BLaER1 treated with 17β-estradiol and CSF1 and Interleukin-3, amounts not matched to agents 10 nM and 100 nM (cell line): ENCODE results near the gene CASKIN2.

Source experiments
- H3K27ac ChIP-seq, 11 experiments: shearing (Covaris generic); formaldehyde crosslinking; 2 replicates each; pipeline ENCODE4 v1.8.1; 2022
- H3K27me3 ChIP-seq, 11 experiments: shearing (Covaris generic); formaldehyde crosslinking; 2 replicates each; pipeline ENCODE4 v1.8.1; 2022
- H3K36me3 ChIP-seq, 11 experiments: shearing (Covaris generic); formaldehyde crosslinking; 2 replicates each; pipeline ENCODE4 v1.8.1; 2022
- H3K4me1 ChIP-seq, 10 experiments: shearing (Covaris generic); formaldehyde crosslinking; 2 replicates each; pipeline ENCODE4 v1.8.1; 2022
- H3K4me2 ChIP-seq, 11 experiments: shearing (Covaris generic); formaldehyde crosslinking; 2 replicates each; pipeline ENCODE4 v1.8.1; 2022
- H3K4me3 ChIP-seq, 10 experiments: shearing (Covaris generic); formaldehyde crosslinking; 2 replicates each; pipeline ENCODE4 v1.8.1; 2022
- H3K9ac ChIP-seq, 11 experiments: shearing (Covaris generic); formaldehyde crosslinking; 2 replicates each; pipeline ENCODE4 v1.8.1; 2022
- H3K9me3 ChIP-seq, 11 experiments: shearing (Covaris generic); formaldehyde crosslinking; replicated peaks in 1 of 11; 2 replicates each; pipeline ENCODE4 v1.8.1; 2022
- H4K20me1 ChIP-seq, 11 experiments: shearing (Covaris generic); formaldehyde crosslinking; 2 replicates each; pipeline ENCODE4 v1.8.1; 2022
- Cebpa-rat ChIP-seq, 11 experiments: shearing (Covaris generic); IDR thresholded peaks; 2 replicates each; pipeline ENCODE4 v1.8.1; 2022

The CASKIN2 gene

GRCh38 chr17:75471207-75471606 is 44.1 kb downstream of the CASKIN2 start:
- peak overlapping the region in 8 of 11 experiments; percentile 3 to 55 (median 18); a peak in 6 of 22 replicates for H3K9ac ChIP-seq
- H3K4me1 ChIP-seq: peaks cover 43 to 84% (median 79%) of the 10 kb centered on the region in 10 experiments
- no peak for TF ChIP-seq Cebpa-rat (IDR thresholded peaks at IDR 0.05)
- peak overlapping the region in 8 of 11 experiments; percentile 26 to 83 (median 57); a peak in 15 of 22 replicates for H3K27ac ChIP-seq
- H3K4me3 ChIP-seq: no peak overlapping the region
- H3K27me3 ChIP-seq: no peaks in the 10 kb centered on the region
- peaks cover 34 to 76% (median 50%) of the 10 kb centered on the region in 11 experiments; a peak in 21 of 22 replicates for H3K36me3 ChIP-seq
- peaks cover 0 to 25% (median 6%) of the 10 kb centered on the region in 11 experiments; a peak in 8 of 22 replicates for H4K20me1 ChIP-seq
- H3K9me3 ChIP-seq: peaks cover 0 to 8% (median 5%) of the 10 kb centered on the region in 11 experiments; a peak in 11 of 22 replicates
- H3K4me2 ChIP-seq: peak overlapping the region in 10 of 11 experiments; percentile 2 to 95 (median 69); a peak in 20 of 22 replicates

DNA sequence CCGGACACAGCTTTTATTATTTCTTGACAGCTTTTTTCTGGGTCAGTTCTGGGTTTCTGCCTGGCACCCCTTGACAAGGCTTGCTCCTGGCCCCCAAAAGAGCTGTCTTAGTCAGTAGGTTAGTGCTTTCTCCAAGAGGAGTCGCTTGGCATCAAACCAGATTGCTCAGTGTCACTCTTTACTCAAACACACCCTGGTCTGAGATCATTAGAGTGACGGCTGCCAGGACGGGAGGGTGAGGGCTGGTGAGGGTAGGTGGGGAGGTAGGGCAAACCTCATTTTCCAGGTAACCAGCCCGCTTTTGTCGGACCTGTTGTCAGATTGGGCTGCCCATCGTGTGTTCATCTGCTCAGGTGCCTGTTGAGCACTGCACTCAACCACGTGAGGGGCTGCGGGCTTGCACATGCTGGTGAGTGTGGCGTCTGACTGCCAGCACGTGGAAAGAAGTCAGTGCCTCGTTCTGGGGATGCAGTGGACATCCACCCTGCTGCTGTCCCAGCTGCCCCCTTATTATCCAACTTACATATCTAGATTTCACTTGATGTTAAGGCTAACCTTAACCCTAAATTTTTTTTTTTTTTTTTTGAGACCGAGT is 46.5 kb downstream of the CASKIN2 start:
- Histone ChIP-seq H3K27ac (peak overlapping the region in 7 of 11 experiments; percentile 5 to 50 (median 36); a peak in 8 of 22 replicates), H3K4me1 (peaks cover 24 to 65% (median 62%) of the 10 kb centered on the region in 10 experiments), H3K9me3 (peaks cover 0 to 27% (median 7%) of the 10 kb centered on the region in 11 experiments; a peak in 14 of 22 replicates), H3K36me3 (peaks cover 25 to 75% (median 64%) of the 10 kb centered on the region in 11 experiments), H4K20me1 (peaks cover 0 to 9% (median 0%) of the 10 kb centered on the region in 11 experiments; a peak in 4 of 22 replicates), H3K4me3 (no peak overlapping the region), H3K27me3 (no peaks in the 10 kb centered on the region), H3K9ac (no peak overlapping the region; a peak in 2 of 22 replicates), H3K4me2 (peak overlapping the region in 6 of 11 experiments; percentile 4 to 52 (median 16); a peak in 7 of 22 replicates)
- TF ChIP-seq Cebpa-rat (IDR thresholded peaks at IDR 0.05): no peak

GRCh38 chr17:75468291-75468754 is 47.0 kb downstream of the CASKIN2 start:
- peak overlapping the region in 3 of 11 experiments; percentile 4 to 52 (median 5); a peak in 5 of 22 replicates for H3K4me2 ChIP-seq
- peaks cover 19 to 75% (median 62%) of the 10 kb centered on the region in 11 experiments for H3K36me3 ChIP-seq
- H3K9me3 ChIP-seq: peaks cover 0 to 30% (median 7%) of the 10 kb centered on the region in 11 experiments; a peak in 14 of 22 replicates
- no peak for TF ChIP-seq Cebpa-rat (IDR thresholded peaks at IDR 0.05)
- no peaks in the 10 kb centered on the region for H3K27me3 ChIP-seq
- H3K27ac ChIP-seq: peak overlapping the region in 7 of 11 experiments; percentile 5 to 50 (median 36); a peak in 8 of 22 replicates
- H3K4me1 ChIP-seq: peaks cover 24 to 65% (median 60%) of the 10 kb centered on the region in 10 experiments
- H4K20me1 ChIP-seq: peaks cover 0 to 9% (median 0%) of the 10 kb centered on the region in 11 experiments; a peak in 4 of 22 replicates
- no peak overlapping the region; a peak in 2 of 22 replicates for H3K9ac ChIP-seq
- H3K4me3 ChIP-seq: no peak overlapping the region

GRCh38 chr17:75465039-75465438 is 50.3 kb downstream of the CASKIN2 start:
- Histone ChIP-seq H3K27ac (no peak overlapping the region), H3K9me3 (peaks cover 0 to 30% (median 7%) of the 10 kb centered on the region in 11 experiments; a peak in 14 of 22 replicates), H3K36me3 (peaks cover 0 to 57% (median 43%) of the 10 kb centered on the region in 11 experiments; a peak in 18 of 22 replicates), H3K27me3 (no peaks in the 10 kb centered on the region), H3K4me3 (no peak overlapping the region), H3K9ac (no peak overlapping the region), H4K20me1 (peaks cover 0 to 9% (median 0%) of the 10 kb centered on the region in 11 experiments; a peak in 4 of 22 replicates), H3K4me2 (no peak overlapping the region), H3K4me1 (peaks cover 18 to 61% (median 49%) of the 10 kb centered on the region in 10 experiments)
- no peak for TF ChIP-seq Cebpa-rat (IDR thresholded peaks at IDR 0.05)

GRCh38 chr17:75463603-75464002 is 51.7 kb downstream of the CASKIN2 start:
- Histone ChIP-seq H3K9ac (no peak overlapping the region), H3K27me3 (no peaks in the 10 kb centered on the region), H3K36me3 (peaks cover 0 to 46% (median 32%) of the 10 kb centered on the region in 11 experiments; a peak in 17 of 22 replicates), H3K27ac (peak overlapping the region in 3 of 11 experiments; percentile 5 to 44 (median 29); a peak in 4 of 22 replicates), H4K20me1 (peaks cover 0 to 5% (median 0%) of the 10 kb centered on the region in 11 experiments; a peak in 4 of 22 replicates), H3K4me2 (peak overlapping the region in 2 of 11 experiments; percentile 8 to 25; a peak in 3 of 22 replicates), H3K4me3 (no peak overlapping the region), H3K9me3 (peaks cover 0 to 30% (median 7%) of the 10 kb centered on the region in 11 experiments; a peak in 14 of 22 replicates), H3K4me1 (peaks cover 30 to 61% (median 51%) of the 10 kb centered on the region in 10 experiments)
- TF ChIP-seq Cebpa-rat (IDR thresholded peaks at IDR 0.05): no peak

GRCh38 chr17:75460295-75460694 is 55.0 kb downstream of the CASKIN2 start:
- Histone ChIP-seq H3K4me2 (peak overlapping the region; percentile 87 to 99 (median 93)), H3K27ac (peak overlapping the region; percentile 56 to 97 (median 76); a peak in 21 of 22 replicates), H3K4me3 (peak overlapping the region in 1 of 10 experiments; percentile 22; a peak in 2 of 20 replicates), H3K9ac (peak overlapping the region; percentile 40 to 77 (median 59); a peak in 20 of 22 replicates), H3K4me1 (peaks cover 49 to 77% (median 68%) of the 10 kb centered on the region in 10 experiments), H4K20me1 (no peaks in the 10 kb centered on the region), H3K9me3 (peaks cover 0 to 17% (median 5%) of the 10 kb centered on the region in 11 experiments; a peak in 9 of 22 replicates), H3K27me3 (no peaks in the 10 kb centered on the region), H3K36me3 (peaks cover 0 to 19% (median 15%) of the 10 kb centered on the region in 11 experiments; a peak in 13 of 22 replicates)
- no peak for TF ChIP-seq Cebpa-rat (IDR thresholded peaks at IDR 0.05)

GRCh38 chr17:75459590-75460267 is 55.6 kb downstream of the CASKIN2 start:
- Histone ChIP-seq H4K20me1 (no peaks in the 10 kb centered on the region), H3K27me3 (no peaks in the 10 kb centered on the region), H3K36me3 (peaks cover 0 to 14% (median 11%) of the 10 kb centered on the region in 11 experiments; a peak in 12 of 22 replicates), H3K4me3 (peak overlapping the region in 4 of 10 experiments; percentile 5 to 22 (median 10); a peak in 6 of 20 replicates), H3K9me3 (peaks cover 0 to 11% (median 2%) of the 10 kb centered on the region in 11 experiments; a peak in 9 of 22 replicates), H3K9ac (peak overlapping the region; percentile 40 to 77 (median 59)), H3K4me1 (peaks cover 55 to 83% (median 74%) of the 10 kb centered on the region in 10 experiments), H3K4me2 (peak overlapping the region; percentile 87 to 99 (median 93)), H3K27ac (peak overlapping the region; percentile 56 to 97 (median 76))
- TF ChIP-seq Cebpa-rat (IDR thresholded peaks at IDR 0.05): peak in 1 of 11 experiments; percentile 37; a peak in 1 of 22 replicates

- Histone ChIP-seq H3K9ac (peak overlapping the region; percentile 40 to 77 (median 59)), H3K4me1 (peaks cover 60 to 86% (median 78%) of the 10 kb centered on the region in 10 experiments), H3K9me3 (peaks cover 0 to 6% (median 0%) of the 10 kb centered on the region in 11 experiments; a peak in 8 of 22 replicates), H4K20me1 (no peaks in the 10 kb centered on the region), H3K4me2 (peak overlapping the region; percentile 87 to 99 (median 93)), H3K4me3 (peak overlapping the region in 4 of 10 experiments; percentile 5 to 22 (median 10); a peak in 3 of 20 replicates), H3K36me3 (peaks cover 0 to 11% (median 8%) of the 10 kb centered on the region in 11 experiments; a peak in 12 of 22 replicates), H3K27me3 (no peaks in the 10 kb centered on the region), H3K27ac (peak overlapping the region; percentile 56 to 97 (median 76))
- no peak for TF ChIP-seq Cebpa-rat (IDR thresholded peaks at IDR 0.05)
Measured at GRCh38 chr17:75459246-75459589, 56.1 kb downstream of the CASKIN2 start.
